OCI-LY3 (cell line): Measurements from ENCODE around the gene IGDCC3.

Experiments used
- H2AFZ ChIP-seq: fragments of 200-600, 300-600 bp; shearing (Covaris generic); 2 replicates; pipeline ENCODE4 v1.6.0; 2014; ENCODE audit warnings: antibody characterized with exemption, low read depth, low read length
- H3K27ac ChIP-seq: fragments of 200-600, 300-600 bp; sonication (generic); 2 replicates; pipeline ENCODE4 v1.5.1; 2014; ENCODE audit warnings: mild to moderate bottlenecking, low read length, moderate library complexity, mixed read lengths
- H3K27me3 ChIP-seq: fragments of 200-600, 300-600 bp; sonication (generic); 2 replicates; pipeline ENCODE4 v1.6.1; 2014; ENCODE audit warnings: low read depth, low read length, mixed read lengths
- H3K36me3 ChIP-seq: fragments of 200-600, 300-600 bp; sonication (generic); replicated peaks from 2 replicates; pipeline ENCODE3; 2014; ENCODE audit warnings: low read depth, low read length, mixed read lengths
- H3K4me1 ChIP-seq: fragments of 300-600, 200-600 bp; sonication (generic); 2 replicates; pipeline ENCODE4 v1.6.1; 2014; ENCODE audit warnings: low read length, mixed read lengths
- H3K4me2 ChIP-seq: fragments of 200-600, 300-600 bp; sonication (generic); 2 replicates; pipeline ENCODE4 v1.6.1; 2014; ENCODE audit warnings: low read length, mixed read lengths
- H3K4me3 ChIP-seq: fragments of 300-600, 200-600 bp; sonication (generic); 2 replicates; pipeline ENCODE4 v1.5.1; 2014; ENCODE audit warnings: antibody characterized with exemption, mild to moderate bottlenecking, low read length, moderate library complexity
- H3K79me2 ChIP-seq: fragments of 300-600, 200-600 bp; shearing (Covaris generic); 2 replicates; pipeline ENCODE4 v1.6.1; 2014; ENCODE audit warnings: mild to moderate bottlenecking, low read length, mixed read lengths
- H3K9ac ChIP-seq: fragments of 300-600, 200-600 bp; shearing (Covaris generic); 2 replicates; pipeline ENCODE4 v1.6.0; 2014; ENCODE audit warnings: mild to moderate bottlenecking, low read length, moderate library complexity
- H3K9me3 ChIP-seq: fragments of 200-600, 300-600 bp; shearing (Covaris generic); 2 replicates; pipeline ENCODE4 v1.6.1; 2014; ENCODE audit warnings: low read length, mixed read lengths; ENCODE audit not compliant: insufficient read depth
- H4K20me1 ChIP-seq: fragments of 200-600, 300-600 bp; sonication (generic); 2 replicates; pipeline ENCODE4 v1.6.1; 2016; ENCODE audit warnings: low read length, mixed read lengths; ENCODE audit not compliant: insufficient read depth
- CTCF ChIP-seq: fragments of 200-600, 300-600 bp; sonication (generic); IDR thresholded peaks from 2 replicates; pipeline ENCODE4 v1.5.1; 2014; ENCODE audit warnings: antibody characterized with exemption, low read length, low read depth
- EZH2phosphoT487 ChIP-seq: fragments of 200-600 bp; shearing (Covaris generic); IDR thresholded peaks from 2 replicates; pipeline ENCODE4 v1.6.1; 2018; ENCODE audit warnings: antibody characterized with exemption, mixed run types, low read depth

IGDCC3 gene

GRCh38 chr15:65377976-65378366 is at the start of gene IGDCC3:
Gene IGDCC3 (minus strand): TSS chr15:65378002. CDS start chr15:65377788, 214 bp downstream.
- H4K20me1 ChIP-seq = no peaks in the 10 kb centered on the region
- no peaks in the 10 kb centered on the region for H3K4me1 ChIP-seq
- no peak for TF ChIP-seq EZH2phosphoT487
- no peak for TF ChIP-seq CTCF
- no peak within 1 kb of the TSS for H3K9ac ChIP-seq
- no peak within 1 kb of the TSS for H3K4me3 ChIP-seq
- no peak within 1 kb of the TSS for H3K27ac ChIP-seq
- no peak within 1 kb of the TSS for H3K4me2 ChIP-seq
- H2AFZ ChIP-seq = no peak within 1 kb of the TSS
- H3K27me3 ChIP-seq = peaks cover 58% of the 10 kb centered on the region
- H3K9me3 ChIP-seq = no peaks in the 10 kb centered on the region
- H3K79me2 ChIP-seq = no peaks in the 10 kb centered on the region
- no peaks in the 10 kb centered on the region for H3K36me3 ChIP-seq

- Histone ChIP-seq H3K4me1 (no peaks in the 10 kb centered on the region), H4K20me1 (no peaks in the 10 kb centered on the region), H3K36me3 (no peaks in the 10 kb centered on the region), H2AFZ (no peak overlapping the region), H3K9ac (no peak overlapping the region), H3K79me2 (no peaks in the 10 kb centered on the region), H3K27me3 (no peaks in the 10 kb centered on the region), H3K9me3 (no peaks in the 10 kb centered on the region), H3K4me3 (no peak overlapping the region), H3K4me2 (no peak overlapping the region), H3K27ac (no peak overlapping the region)
- TF ChIP-seq CTCF = no peak
- TF ChIP-seq EZH2phosphoT487 = no peak
These were observed 48.5 kb upstream of the IGDCC3 start for GRCh38 chr15:65426216-65426853.

GRCh38 chr15:65424683-65425082 is 46.9 kb upstream of the IGDCC3 start:
- Histone ChIP-seq H3K4me1 (no peaks in the 10 kb centered on the region), H3K79me2 (no peaks in the 10 kb centered on the region), H3K4me3 (no peak overlapping the region), H3K36me3 (no peaks in the 10 kb centered on the region), H4K20me1 (no peaks in the 10 kb centered on the region), H3K9me3 (no peaks in the 10 kb centered on the region), H3K9ac (no peak overlapping the region), H3K27ac (no peak overlapping the region), H2AFZ (no peak overlapping the region), H3K4me2 (no peak overlapping the region), H3K27me3 (no peaks in the 10 kb centered on the region)
- TF ChIP-seq EZH2phosphoT487 = no peak
- TF ChIP-seq CTCF = no peak

- no peaks in the 10 kb centered on the region for H3K4me1 ChIP-seq
- H3K9me3 ChIP-seq = no peaks in the 10 kb centered on the region
- H2AFZ ChIP-seq = no peak overlapping the region
- H3K36me3 ChIP-seq = no peaks in the 10 kb centered on the region
- TF ChIP-seq EZH2phosphoT487 (no peak), CTCF (no peak)
- no peak overlapping the region for H3K4me2 ChIP-seq
- no peak overlapping the region for H3K27ac ChIP-seq
- H4K20me1 ChIP-seq = no peaks in the 10 kb centered on the region
- no peaks in the 10 kb centered on the region for H3K79me2 ChIP-seq
- no peak overlapping the region for H3K9ac ChIP-seq
- H3K27me3 ChIP-seq = no peaks in the 10 kb centered on the region
- no peak overlapping the region for H3K4me3 ChIP-seq
These were observed 46.3 kb upstream of the IGDCC3 start for GRCh38 chr15:65423976-65424679.
